NCI-H2107 treated with DMSO at 0.1 percent for 48 hours (cell line): ENCODE data around the gene BMP10.

Experiments
- DNase-seq: peaks from one replicate; lab custom pipeline; 2025; ENCODE audit not compliant: unreplicated experiment; lab: John Stamatoyannopoulos, UW

Gene BMP10

DNA sequence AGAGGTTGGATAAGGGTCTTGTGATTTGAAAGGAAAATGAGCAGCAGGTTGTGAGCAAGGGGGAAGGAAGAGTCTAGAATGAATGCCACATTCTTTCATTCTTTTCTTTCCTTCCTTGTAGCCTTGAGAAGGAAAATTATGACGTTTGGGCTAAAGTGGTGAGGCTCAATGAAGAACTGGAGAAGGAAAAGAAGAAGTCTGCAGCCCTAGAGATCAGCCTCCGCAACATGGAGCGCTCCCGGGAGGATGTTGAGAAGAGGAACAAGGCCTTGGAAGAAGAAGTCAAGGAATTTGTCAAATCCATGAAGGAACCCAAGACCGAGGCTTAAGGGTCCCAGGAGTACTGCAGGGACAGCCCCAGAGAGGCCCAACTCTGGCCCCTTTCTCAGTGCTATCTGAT, 45.3 kb downstream of the BMP10 start:
- DNase-seq: no peak

DNA sequence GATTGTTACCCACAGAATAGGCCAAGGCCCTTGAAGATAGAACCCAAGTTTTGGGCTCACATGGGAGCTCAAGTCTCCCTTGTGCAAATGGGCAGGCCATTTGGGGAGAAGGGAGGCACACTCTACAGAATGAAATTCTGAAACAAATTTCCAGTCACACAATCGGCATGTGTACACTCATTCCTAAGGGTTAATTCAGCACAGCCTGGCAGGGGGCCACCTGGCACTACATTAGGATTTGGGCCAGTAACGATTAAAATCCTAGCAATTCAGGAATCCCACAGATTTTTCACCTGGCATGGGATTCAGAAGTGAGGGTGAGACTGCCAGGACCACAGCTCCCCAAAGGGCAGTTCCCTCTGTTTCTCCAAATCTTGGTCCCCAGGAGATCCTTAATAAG, 46.4 kb downstream of the BMP10 start:
- DNase-seq: no peak

DNA sequence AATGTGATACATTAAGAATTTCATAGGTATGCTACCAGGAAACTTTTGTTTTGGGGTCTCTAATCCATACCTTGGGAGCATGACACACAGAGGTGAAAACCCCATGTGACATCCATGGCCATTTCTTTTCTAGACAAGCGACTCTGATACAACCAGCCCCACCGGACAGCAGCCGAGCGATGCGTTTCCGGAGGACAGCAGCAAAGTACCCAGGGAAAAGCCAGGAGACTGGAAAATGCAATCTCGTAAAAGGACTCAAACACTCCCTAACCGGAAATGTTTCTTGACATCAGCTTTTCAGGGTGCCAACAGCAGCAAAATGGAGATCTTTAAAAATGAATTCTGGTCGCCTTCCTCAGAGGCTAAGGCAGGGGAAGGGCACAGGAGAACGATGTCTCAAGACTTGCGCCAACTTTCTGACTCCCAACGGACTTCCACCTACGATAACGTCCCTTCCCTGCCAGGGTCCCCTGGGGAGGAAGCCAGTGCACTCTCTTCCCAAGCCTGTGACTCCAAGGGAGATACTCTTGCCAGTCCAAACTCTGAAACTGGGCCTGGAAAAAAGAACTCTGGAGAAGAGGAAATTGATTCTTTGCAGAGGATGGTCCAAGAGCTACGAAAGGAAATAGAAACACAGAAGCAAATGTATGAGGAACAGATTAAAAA, 48.9 kb downstream of the BMP10 start:
- no peak for DNase-seq

DNA sequence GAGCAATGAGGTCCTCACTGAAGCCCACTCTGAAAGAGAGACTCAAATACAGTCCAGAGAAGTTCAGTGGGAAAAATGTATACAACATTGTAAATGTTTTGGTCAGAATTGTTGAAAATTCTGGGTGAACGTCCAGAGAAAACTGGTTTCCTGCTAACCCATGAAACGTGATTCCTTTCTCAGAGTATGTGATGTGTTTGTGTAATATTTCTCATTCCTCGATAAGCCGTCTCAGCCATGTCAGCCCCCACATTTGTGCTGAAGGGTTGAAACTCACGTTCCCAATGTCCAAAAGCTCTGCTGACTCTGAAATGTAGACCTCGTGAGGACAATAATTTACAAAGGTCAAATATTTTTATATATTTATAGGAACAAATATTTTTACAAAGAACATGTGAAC, 51.6 kb downstream of the BMP10 start:
- no peak for DNase-seq

DNA sequence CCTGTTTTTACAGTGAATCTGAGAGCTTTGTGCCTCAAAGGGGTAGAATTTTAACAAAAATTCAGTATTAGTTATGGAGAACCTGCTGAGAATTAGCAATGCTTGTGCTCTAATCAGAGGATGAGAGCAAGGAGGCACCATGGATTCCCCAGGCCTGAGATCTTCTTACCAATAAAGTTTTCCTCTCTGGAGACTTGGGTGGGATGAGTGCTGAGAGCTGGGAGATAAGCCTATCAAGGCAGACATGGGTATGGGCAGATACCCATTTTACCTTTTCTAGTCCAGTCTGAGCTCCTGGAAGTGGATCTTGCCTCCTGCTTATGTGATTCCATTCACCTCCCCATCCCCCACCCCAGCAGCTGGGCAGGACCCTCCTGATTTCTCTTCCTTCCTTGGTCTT, 53.9 kb downstream of the BMP10 start:
- DNase-seq: no peak
